NCI-H82 treated with DMSO at 0.1 percent for 48 hours (cell line): Measurements from ENCODE around the gene SLC22A4.

Source experiments
- DNase-seq: peaks from one replicate; lab custom pipeline; 2025; ENCODE audit not compliant: unreplicated experiment; lab: John Stamatoyannopoulos, UW

Gene SLC22A4

GRCh38 chr5:132261881-132262845 is 32.0 kb upstream of the SLC22A4 start:
- no peak for DNase-seq

GRCh38 chr5:132262882-132263547 is 31.2 kb upstream of the SLC22A4 start:
- DNase-seq = no peak

GRCh38 chr5:132263548-132264261 is 30.5 kb upstream of the SLC22A4 start:
- DNase-seq = no peak

- DNase-seq = no peak
These were observed 29.5 kb upstream of the SLC22A4 start for GRCh38 chr5:132264546-132265335.

GRCh38 chr5:132265336-132266030 is 28.7 kb upstream of the SLC22A4 start:
- DNase-seq = no peak

- no peak for DNase-seq
These were observed 28.0 kb upstream of the SLC22A4 start for GRCh38 chr5:132266031-132266835.

- no peak for DNase-seq
These were observed 27.4 kb upstream of the SLC22A4 start for GRCh38 chr5:132266836-132267160.

- no peak for DNase-seq
These were observed 26.9 kb upstream of the SLC22A4 start for GRCh38 chr5:132267166-132267739.

GRCh38 chr5:132267931-132268768 is 26.0 kb upstream of the SLC22A4 start:
- DNase-seq = no peak

GRCh38 chr5:132268769-132269551 is 25.2 kb upstream of the SLC22A4 start:
- DNase-seq = no peak

- DNase-seq = no peak
These were observed 24.4 kb upstream of the SLC22A4 start for GRCh38 chr5:132269635-132270334.

GRCh38 chr5:132270335-132270665 is 23.9 kb upstream of the SLC22A4 start:
- no peak for DNase-seq

- no peak for DNase-seq
These were observed 23.5 kb upstream of the SLC22A4 start for GRCh38 chr5:132270706-132271105.

- no peak for DNase-seq
These were observed 22.6 kb upstream of the SLC22A4 start for GRCh38 chr5:132271251-132272246.

GRCh38 chr5:132272311-132273210 is 21.6 kb upstream of the SLC22A4 start:
- peak; percentile 30 for DNase-seq
